Measurements from ENCODE around the gene CTIF. TPM values are rescaled to one million over a fixed set of nuclear protein-coding genes. Genes with fewer than 3 reads are reported as not detected.
A peak's percentile ranks its signal among the peaks of the same experiment; 100 is the strongest.

Gene CTIF
- total and polyA plus RNA-seq, 4 donors, result 12.2 to 45.7 (median 32.6) TPM

DNA sequence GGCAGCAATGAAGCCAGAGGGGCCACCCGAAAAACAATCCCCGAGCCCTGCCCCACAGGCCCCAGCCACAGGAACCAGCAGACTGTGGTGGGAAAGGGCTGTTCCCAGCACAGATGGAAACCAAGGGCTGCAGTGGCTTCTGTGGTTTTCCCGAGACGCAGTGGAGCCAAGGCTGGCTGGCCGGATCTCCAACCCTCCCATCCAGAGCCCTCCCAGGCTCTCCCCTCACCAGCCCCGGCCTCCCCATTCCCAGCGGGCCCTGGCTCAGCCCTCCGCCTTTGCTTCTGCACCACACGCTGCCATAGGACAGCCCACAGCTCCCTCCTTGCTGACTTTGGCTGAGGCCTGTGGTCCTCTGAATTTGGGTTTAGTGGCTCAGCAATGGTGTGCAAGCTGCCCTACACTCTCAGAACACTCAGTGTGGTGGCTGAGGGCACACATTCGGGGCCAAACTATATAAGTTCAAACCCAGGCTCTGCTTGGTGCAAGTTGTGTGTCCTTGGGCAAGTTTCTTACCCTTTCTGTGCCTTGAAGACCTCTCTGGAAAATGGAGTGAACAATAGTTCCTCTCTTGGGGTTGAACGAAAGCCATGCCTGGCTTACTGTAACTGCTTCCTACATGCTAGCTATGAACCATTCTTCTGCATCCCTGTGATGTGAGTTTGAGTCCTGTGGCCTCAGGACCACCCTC, 211.8 kb downstream of the CTIF start:
- ATAC-seq (ENCODE audit: insufficient read depth, low FRiP score) (no peak), DNase-seq (no peak)
- Histone ChIP-seq H3K4me1 (ENCODE audit: control insufficient read depth in 5 of 5, insufficient read depth in 5 of 5, low read length in 5 of 5) (peaks cover 0 to 9% (median 2%) of the 10 kb centered on the region in 5 donors), H3K27me3 (ENCODE audit: control insufficient read depth in 3 of 3, insufficient read depth in 3 of 3, low read length in 2 of 3) (no peaks in the 10 kb centered on the region), H3K9me3 (ENCODE audit: control insufficient read depth in 4 of 4, insufficient read depth in 3 of 4, low read length in 3 of 4) (no peaks in the 10 kb centered on the region), H3K9ac (ENCODE audit: insufficient read depth in 1 of 2, low read length in 2 of 2) (no peak overlapping the region), H3K36me3 (ENCODE audit: control insufficient read depth in 4 of 4, insufficient read depth in 4 of 4, low read length in 4 of 4) (peaks cover 0 to 2% (median 0%) of the 10 kb centered on the region in 4 donors), H3K4me3 (no peak overlapping the region), H3K27ac (ENCODE audit: low read depth in 1 of 2, low read length in 1 of 2) (peak overlapping the region in 1 of 2 donors; percentile 35)
- WGBS, 2 donors, result 57 to 76% methylated on average over 11 of the region's 11 CpGs
- TF ChIP-seq, protein P1, sequence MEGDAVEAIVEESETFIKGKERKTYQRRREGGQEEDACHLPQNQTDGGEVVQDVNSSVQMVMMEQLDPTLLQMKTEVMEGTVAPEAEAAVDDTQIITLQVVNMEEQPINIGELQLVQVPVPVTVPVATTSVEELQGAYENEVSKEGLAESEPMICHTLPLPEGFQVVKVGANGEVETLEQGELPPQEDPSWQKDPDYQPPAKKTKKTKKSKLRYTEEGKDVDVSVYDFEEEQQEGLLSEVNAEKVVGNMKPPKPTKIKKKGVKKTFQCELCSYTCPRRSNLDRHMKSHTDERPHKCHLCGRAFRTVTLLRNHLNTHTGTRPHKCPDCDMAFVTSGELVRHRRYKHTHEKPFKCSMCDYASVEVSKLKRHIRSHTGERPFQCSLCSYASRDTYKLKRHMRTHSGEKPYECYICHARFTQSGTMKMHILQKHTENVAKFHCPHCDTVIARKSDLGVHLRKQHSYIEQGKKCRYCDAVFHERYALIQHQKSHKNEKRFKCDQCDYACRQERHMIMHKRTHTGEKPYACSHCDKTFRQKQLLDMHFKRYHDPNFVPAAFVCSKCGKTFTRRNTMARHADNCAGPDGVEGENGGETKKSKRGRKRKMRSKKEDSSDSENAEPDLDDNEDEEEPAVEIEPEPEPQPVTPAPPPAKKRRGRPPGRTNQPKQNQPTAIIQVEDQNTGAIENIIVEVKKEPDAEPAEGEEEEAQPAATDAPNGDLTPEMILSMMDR (IDR thresholded peaks at IDR 0.05; ENCODE audit: control extremely low read depth, extremely low read depth), result no peak

DNA sequence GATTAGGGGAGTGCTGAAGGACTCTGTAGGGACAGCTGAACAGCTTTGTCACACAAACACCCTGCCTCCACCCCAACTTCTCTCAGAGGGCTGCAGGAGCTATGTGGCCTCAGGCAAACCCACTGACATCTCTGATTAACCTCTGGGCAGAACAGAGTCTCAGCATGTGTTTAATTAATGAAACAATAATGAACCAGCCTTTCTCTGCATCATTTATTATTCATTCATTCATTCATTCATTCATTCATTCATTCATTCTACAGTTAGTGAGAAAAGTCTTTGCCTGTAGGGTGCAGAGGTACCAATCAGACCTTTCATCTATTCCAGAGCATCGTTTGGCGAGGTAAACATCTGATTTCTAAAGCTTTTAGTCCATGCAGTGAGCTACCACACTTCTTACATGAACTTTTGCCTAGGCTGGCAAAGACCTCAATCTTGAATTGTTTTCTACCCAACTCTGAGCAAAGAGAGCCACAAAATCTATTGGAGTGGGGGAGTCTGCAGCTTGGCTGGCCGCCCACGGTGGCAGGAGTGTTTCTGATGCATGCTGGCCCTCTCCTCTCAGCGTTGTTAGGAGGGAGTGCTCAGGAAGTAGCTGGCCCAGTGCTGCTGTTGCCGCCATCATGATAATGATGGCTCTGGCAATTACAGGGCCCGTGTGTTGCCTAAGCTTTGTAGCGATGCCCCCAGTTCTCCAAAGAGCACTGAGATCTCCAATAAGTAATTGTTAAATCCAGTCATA, 213.1 kb downstream of the CTIF start:
- H3K9ac ChIP-seq (ENCODE audit: insufficient read depth in 1 of 2, low read length in 2 of 2), result no peak overlapping the region
- no peaks in the 10 kb centered on the region for H3K27me3 ChIP-seq (ENCODE audit: control insufficient read depth in 3 of 3, insufficient read depth in 3 of 3, low read length in 2 of 3)

DNA sequence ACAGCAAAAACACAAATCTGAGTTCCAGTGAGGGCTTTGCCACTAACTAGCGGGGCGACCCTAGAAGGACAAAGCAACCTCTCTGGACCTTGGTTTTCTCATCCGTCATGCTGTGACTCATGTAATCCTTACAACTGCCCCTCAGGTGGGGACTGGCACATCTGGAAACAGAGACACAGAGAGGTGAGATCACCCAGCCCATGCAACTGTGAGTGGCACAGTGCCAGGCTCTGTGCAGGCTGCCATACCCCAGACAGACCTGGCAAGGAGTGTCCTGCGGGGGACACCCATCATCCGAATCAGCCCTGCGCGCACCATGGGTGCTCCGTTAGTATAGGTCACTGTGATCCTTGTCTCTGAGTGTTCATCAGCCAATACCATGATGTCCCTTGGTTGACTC, 213.6 kb downstream of the CTIF start:
- Histone ChIP-seq H3K27ac (ENCODE audit: low read depth in 1 of 2, low read length in 1 of 2) (no peak overlapping the region), H3K27me3 (ENCODE audit: control insufficient read depth in 3 of 3, insufficient read depth in 3 of 3, low read length in 2 of 3) (no peaks in the 10 kb centered on the region), H3K9ac (ENCODE audit: insufficient read depth in 1 of 2, low read length in 2 of 2) (no peak overlapping the region), H3K4me3 (no peak overlapping the region), H3K9me3 (ENCODE audit: control insufficient read depth in 4 of 4, insufficient read depth in 3 of 4, low read length in 3 of 4) (peaks cover 0 to 2% (median 0%) of the 10 kb centered on the region in 4 donors), H3K36me3 (ENCODE audit: control insufficient read depth in 4 of 4, insufficient read depth in 4 of 4, low read length in 4 of 4) (peaks cover 0 to 2% (median 0%) of the 10 kb centered on the region in 4 donors), H3K4me1 (ENCODE audit: control insufficient read depth in 5 of 5, insufficient read depth in 5 of 5, low read length in 5 of 5) (peaks cover 0 to 9% (median 2%) of the 10 kb centered on the region in 5 donors)
- TF ChIP-seq, protein P1 (IDR thresholded peaks at IDR 0.05; ENCODE audit: control extremely low read depth, extremely low read depth), result no peak
- 93 to 98% methylated on average over 8 of the region's 8 CpGs for WGBS, 2 donors
- DNase-seq (no peak), ATAC-seq (ENCODE audit: insufficient read depth, low FRiP score) (no peak)

More for the DNA sequence above, 213.1 kb downstream of the CTIF start:
- Histone ChIP-seq H3K9me3 (ENCODE audit: control insufficient read depth in 4 of 4, insufficient read depth in 3 of 4, low read length in 3 of 4) (peaks cover 0 to 2% (median 0%) of the 10 kb centered on the region in 4 donors), H3K4me1 (ENCODE audit: control insufficient read depth in 5 of 5, insufficient read depth in 5 of 5, low read length in 5 of 5) (peaks cover 0 to 9% (median 2%) of the 10 kb centered on the region in 5 donors), H3K36me3 (ENCODE audit: control insufficient read depth in 4 of 4, insufficient read depth in 4 of 4, low read length in 4 of 4) (peaks cover 0 to 2% (median 0%) of the 10 kb centered on the region in 4 donors), H3K27ac (ENCODE audit: low read depth in 1 of 2, low read length in 1 of 2) (no peak overlapping the region), H3K4me3 (no peak overlapping the region)
- ATAC-seq (ENCODE audit: insufficient read depth, low FRiP score), result no peak
- TF ChIP-seq, protein P1 (IDR thresholded peaks at IDR 0.05; ENCODE audit: control extremely low read depth, extremely low read depth), result no peak
- WGBS, 2 donors, result 74 to 82% methylated on average over 8 of the region's 8 CpGs
- DNase-seq, result peak; percentile 61 to 70 (median 69)
